ENCODE results near the gene FAM83B.
"Not testable (repeated sequence)": the region's sequence is repeated elsewhere in the genome, so short reads cannot be mapped to it uniquely, and the experiment has no call there.

Gene FAM83B

DNA sequence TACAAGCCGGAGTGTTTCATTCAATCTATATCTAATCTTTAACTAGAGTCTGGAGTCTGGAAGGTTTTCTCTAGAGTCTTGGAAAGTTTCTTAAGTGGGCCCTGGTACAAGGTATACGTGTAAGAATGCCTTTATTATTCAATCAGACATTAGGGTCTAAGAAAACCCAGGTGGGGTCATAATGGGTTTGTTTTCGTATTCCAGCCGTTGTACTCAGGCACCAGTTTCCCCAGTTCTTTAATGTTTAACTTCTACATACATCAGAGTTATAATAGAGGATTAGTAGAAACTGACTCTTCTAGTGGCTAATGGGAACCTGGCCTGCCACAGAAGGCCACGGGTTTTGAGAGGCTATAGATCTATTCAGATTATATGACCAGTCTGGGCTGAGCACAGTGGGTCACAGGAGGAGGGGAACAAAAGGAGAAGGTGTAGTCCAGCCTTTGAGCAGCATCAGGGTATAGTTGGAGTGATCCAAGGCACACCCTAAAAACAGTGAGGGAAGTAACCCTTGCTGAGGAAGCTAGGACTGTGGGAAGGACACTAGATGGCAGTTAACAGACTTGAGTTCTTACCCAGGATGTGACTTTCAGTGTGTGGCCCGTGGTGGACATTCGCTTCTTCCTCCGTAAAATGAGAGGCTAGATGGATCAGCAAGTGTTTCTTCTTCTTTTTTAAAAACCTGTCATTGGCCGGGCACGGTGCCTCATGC is 15.5 kb downstream of the FAM83B start:
- DNase-seq (ENCODE audit: low read depth in 2 of 2): no peak

GRCh38 chr6:54864272-54864671 is 17.7 kb downstream of the FAM83B start:
- no peak for DNase-seq (ENCODE audit: low read depth in 2 of 2)

- DNase-seq (ENCODE audit: low read depth in 2 of 2): no peak
Measured at GRCh38 chr6:54865091-54865631, 18.6 kb downstream of the FAM83B start.

DNA sequence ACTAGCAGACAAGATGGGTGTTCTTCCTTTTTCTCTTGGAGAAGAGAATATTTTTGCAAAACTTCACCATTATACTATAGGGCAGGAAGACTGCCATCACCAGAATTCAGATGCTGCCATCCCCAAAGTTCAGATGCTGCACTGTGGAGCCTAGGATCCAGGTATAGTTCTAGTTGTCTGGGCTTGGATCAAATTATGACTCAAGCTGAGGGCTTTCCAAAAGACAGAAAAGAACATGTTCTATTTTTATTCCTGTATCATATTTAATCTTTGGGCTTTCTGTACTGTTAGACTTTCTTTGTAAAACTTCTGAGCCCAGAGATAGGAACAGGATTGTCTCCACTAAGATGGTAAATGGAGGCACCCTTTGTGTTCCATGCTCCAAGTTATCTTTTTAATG is 22.0 kb downstream of the FAM83B start:
- DNase-seq (ENCODE audit: low read depth in 2 of 2): no peak

- no peak for DNase-seq (ENCODE audit: low read depth in 2 of 2)
Measured at GRCh38 chr6:54873599-54873998, 27.0 kb downstream of the FAM83B start.

DNA sequence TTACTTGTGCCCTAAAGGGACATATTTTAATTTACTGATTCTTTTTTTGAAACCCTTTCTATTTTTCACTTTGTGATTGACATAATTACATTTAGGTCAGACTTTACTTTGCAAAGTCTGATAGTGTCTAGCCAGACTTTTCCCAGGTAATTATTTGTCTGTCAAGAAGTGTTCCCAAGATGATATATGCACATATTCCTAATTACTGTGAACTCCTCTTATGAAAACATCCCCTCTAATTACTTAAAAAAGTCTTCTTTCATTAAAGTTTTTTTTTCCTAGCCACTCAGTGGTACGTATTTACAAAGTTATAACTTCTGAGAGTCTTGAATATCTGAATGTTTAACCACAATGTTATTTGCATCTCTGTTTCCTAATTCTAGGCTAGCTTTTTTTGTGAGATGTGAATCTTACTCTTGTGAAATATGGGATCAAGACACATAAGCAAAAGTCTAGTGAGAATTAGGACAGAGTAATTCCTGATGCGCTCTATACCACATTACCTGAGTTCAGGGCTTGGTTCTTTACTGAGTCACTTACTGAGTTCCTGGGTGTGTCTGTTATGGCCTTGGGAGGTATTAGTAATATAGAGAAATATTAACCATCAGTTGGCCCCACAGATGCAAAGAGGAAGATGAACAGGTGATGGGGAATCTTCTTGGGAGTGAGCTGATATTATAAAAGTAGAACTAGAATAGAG is 27.9 kb downstream of the FAM83B start:
- no peak for DNase-seq (ENCODE audit: low read depth in 2 of 2)

DNA sequence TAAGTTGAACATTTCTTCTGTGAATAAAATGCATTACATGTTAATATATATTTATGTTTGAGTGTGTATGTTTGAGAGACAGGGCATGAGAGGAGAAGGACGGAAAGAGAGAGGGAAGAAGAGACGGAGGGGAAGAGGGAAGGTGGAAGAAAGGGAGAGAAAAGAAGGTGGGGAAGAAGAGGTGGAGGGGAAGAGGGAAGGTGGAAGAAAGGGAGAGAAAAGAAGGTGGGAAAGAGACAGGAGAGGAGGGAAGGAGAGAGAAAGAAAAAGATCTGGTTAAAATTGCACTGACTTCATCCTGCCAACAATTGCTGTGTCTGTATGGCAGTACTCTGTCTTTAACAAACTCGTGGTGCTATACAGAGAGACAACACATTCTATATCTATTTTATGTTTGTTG is 29.0 kb downstream of the FAM83B start:
- DNase-seq (ENCODE audit: low read depth in 2 of 2): no peak

DNA sequence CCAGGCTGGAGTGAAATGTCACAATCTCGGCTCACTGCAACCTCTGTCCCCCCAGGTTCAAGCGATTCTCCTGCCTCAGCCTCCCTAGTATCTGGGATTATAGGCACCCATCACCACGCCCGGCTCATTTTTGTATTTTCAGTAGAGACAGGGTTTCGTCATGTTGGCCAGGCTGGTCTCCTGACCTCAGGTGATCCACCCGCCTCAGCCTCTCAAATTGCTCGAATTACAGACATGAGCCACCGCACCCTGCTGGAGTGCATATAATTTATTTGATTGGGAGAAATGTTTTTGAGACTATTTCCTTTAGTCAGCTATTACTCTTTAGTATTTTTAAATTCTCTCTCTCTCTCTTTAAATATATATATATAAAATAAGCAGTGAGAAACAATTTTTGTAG is 29.8 kb downstream of the FAM83B start:
- DNase-seq (ENCODE audit: low read depth in 2 of 2): no peak

GRCh38 chr6:54876871-54877270 is 30.3 kb downstream of the FAM83B start:
- DNase-seq (ENCODE audit: low read depth in 2 of 2): no peak

DNA sequence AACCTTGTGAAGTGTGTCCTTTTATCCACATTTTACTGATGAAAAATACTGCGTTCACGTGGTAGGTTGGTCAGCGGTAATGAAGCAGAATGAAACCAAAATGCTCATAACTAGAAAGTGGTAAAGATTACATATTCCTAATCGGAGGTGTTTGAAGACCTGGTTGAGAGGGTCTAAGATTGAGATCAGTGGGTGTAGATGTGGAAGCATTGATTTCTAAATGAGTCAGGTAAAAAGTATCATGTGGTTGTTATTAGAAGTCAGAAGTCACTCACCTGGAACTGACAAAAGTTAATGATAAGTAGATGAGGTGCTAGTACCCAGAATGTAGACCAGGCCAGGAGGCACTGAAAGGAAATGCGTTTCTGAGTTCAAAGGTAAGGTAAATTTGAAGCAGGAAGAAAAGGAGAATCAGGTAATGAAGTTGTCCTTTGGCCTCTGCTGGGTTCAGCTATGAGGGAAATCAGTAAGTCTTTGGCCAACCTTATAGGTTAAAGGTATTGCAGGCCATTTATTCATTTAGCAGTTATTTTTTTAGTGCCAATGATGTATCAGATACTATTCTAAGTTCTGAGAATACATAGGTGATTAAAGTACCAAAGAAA is 31.2 kb downstream of the FAM83B start:
- DNase-seq (ENCODE audit: low read depth in 2 of 2): no peak

DNA sequence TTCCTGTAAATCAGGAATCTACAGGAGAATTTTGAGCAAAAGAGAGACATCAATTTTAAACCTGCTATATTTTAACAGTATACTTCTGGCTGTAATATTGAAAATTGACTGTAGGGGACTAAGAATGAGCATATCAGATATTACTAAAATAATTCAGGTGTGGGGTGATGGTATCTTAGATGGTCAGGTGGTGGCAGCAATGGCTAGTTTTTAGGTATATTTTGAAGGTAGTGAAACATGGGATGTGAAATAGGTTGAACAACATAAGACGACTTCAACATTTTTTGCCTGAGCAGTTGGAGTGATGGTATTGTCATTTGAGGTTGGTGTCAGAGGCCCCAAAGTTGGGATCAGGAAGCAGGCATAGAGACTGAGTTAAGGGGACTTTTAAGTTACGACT is 32.1 kb downstream of the FAM83B start:
- DNase-seq (ENCODE audit: low read depth in 2 of 2): no peak

- no peak for DNase-seq (ENCODE audit: low read depth in 2 of 2)
Measured at GRCh38 chr6:54879188-54879985, 32.8 kb downstream of the FAM83B start.

GRCh38 chr6:54881067-54881730 is 34.6 kb downstream of the FAM83B start:
- no peak for DNase-seq (ENCODE audit: low read depth in 2 of 2)

DNA sequence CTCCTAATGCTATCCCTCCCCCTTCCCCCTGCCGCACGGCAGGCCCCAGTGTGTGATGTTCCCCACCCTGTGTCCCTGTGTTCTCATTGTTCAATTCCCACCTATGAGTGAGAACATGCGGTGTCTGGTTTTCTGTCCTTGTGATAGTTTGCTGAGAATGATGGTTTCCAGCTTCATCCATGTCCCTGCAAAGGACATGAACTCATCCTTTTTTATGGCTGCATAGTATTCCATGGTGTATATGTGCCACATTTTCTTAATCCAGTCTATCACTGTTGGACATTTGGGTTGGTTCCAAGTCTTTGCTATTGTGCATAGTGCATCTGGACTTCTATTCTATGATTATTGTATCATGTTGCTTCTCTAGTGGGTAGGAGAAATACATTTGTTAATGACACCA is 35.3 kb downstream of the FAM83B start:
- not testable (repeated sequence) for DNase-seq (ENCODE audit: low read depth in 2 of 2)

- no peak for DNase-seq (ENCODE audit: low read depth in 2 of 2)
Measured at GRCh38 chr6:54886932-54887584, 40.5 kb downstream of the FAM83B start.

- no peak for DNase-seq (ENCODE audit: low read depth in 2 of 2)
Measured at GRCh38 chr6:54891536-54891935, 45.0 kb downstream of the FAM83B start.

- no peak for DNase-seq (ENCODE audit: low read depth in 2 of 2)
Measured at GRCh38 chr6:54892831-54893230, 46.3 kb downstream of the FAM83B start.

GRCh38 chr6:54893818-54894217 is 47.2 kb downstream of the FAM83B start:
- DNase-seq (ENCODE audit: low read depth in 2 of 2): no peak

GRCh38 chr6:54896302-54896701 is 49.7 kb downstream of the FAM83B start:
- no peak for DNase-seq (ENCODE audit: low read depth in 2 of 2)

GRCh38 chr6:54897462-54898189 is 51.1 kb downstream of the FAM83B start:
- no peak for DNase-seq (ENCODE audit: low read depth in 2 of 2)
